Stimulated activated CD8-positive, alpha-beta memory T cell treated with anti-CD3 and anti-CD28 coated beads, Interleukin-4, amount 100 ng/mL, for 48 hours (primary cell): ENCODE results near the gene SLC66A1.
A peak's percentile ranks its signal among the peaks of the same experiment; 100 is the strongest.

ENCODE experiments used
- DNase-seq: peaks from one replicate; pipeline ENCODE4 v3.0.0-alpha.2; 2020

The SLC66A1 gene

DNA sequence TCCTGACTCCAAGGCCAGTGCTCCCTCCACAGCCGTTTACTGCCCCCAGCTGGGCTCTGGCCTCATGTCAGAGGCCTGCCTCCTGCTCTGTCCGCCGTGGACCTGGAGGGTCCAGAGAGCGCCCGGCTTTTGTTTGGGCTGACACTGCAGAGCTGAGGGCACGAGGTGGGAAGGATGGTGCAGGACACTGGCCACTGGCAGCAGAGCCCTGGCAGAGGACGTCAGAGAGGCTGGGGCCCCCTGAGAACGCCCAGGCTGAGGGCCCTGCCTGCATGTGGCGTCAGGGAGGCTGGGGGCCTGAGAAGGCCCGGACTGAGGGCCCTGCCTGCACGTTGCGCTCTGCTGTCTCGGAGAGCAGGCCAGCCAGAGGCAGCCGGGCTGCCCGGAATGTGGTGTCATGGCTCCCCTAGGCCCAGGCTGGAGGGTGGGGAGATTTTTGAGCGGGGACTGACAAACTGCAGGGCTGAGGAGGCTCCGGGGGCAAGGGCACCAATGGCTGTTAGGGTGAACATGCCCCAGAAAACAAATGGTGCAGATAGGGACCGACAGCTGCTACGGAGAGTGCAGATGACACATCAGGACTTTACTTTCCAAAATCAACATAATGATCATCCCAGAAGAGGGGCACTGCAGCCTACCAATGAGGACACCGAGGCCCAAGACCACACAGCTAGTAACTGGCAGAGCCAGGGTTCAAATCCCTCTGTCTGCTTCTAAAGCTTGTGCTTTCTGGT, 31.7 kb downstream of the SLC66A1 start:
- no peak for DNase-seq

DNA sequence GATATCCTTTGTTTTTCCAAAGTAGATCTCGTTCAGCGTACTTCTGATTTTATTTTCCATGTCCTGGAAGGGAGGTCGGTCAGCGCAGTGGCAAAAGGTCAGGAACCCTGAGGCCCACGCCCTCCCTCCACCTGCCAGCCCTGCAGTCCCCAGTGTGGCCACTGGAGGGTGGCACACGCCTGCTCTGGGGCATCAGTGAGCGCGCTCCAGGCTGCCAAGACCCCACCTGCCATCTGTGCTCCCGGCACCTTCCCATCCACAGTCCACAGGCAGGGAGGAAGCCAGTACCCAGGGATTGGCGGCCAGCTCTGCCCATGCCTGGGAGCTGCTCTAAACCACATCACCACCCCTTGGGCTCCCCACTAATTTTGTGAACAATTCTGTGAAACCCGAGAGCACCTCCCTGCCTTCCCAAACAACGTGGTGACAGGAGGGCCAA, 32.3 kb downstream of the SLC66A1 start:
- peak; percentile 73 for DNase-seq

DNA sequence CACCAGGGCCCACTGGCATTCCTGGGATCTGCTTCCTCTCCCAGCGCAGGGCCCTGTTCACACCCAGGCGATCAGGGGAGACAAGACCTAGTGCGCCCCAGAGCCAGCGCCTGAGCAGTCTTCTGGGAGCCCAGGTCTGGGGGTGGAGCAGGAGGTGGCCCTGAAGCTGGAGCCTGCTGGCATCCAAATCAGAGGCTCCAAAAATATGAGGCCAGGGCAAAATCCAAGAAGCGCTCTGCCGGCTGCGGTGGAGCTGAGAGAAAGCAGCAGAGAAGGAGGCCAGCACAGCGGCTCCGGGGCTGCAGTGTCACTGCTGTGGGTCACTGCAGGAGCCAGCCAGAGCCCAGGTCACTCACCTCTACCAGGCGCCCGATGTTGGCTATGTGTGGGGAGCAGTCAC, 32.7 kb downstream of the SLC66A1 start:
- no peak for DNase-seq

DNA sequence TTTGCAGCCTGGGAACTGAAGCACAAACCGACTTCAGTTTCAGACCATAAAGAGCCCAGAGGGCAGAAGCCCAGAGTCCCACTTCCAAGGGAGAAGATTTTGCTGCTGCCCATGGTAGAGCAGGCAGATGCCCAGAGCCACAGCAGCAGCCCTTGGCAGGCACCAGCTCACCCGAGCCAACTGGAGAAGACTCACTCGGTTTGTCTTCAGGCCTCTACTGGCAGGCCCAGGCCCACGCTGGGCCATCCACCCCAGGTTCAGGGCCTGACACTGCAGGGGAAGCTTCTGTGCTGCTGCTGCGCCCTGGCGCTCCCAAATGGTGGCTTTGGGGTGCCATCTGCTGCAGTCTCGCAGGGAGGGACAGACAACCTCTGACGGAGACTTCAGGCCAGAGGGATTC, 33.3 kb downstream of the SLC66A1 start:
- DNase-seq = no peak

DNA sequence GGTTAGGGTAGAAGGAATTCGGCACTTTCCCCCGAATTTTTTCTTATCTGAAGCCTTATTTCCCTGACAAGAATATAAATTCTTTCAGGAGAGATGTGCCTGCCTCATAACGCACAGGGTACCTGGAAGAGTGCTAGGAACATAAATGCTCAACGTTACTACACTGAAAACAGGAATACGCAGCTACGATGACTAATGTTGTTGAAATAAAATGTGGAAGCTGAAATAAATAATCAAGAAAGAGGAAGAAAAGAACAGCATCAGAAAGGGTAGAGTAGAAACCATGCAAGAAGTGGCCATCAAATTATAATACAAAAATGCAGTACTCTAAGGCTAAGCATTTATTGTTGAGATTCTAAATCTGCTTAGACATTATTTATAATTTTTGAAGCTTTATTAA, 33.9 kb downstream of the SLC66A1 start:
- DNase-seq = no peak

DNA sequence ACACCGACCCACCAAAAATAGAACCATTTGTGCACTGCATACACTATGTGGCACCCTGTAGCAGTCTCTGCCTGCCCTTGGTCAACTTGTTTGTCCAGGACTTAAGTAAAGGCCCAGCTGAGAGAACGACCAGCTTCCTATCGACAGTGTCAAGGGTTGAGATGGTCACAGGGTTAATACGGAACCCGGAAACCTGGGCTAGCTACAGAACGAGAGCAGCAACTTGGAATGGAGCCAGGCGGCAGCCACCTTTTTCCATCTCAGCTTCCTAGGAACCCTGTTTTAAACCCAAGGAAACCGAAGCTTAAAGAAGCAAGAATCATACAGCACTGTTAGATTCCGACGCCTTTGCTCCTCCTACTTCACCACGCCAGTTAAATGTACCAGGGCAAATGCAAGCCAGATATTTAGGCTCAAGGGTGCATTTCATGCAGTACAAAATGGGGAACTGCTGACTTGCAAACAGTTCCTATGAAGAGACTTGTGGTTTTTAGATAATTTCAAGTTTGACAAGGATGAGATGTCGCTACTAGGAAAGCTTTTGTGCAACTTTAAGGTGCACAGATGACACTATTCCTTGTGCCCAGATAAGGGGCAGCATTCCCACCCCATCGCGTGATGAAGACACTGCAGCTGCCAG, 35.5 kb downstream of the SLC66A1 start:
- DNase-seq = no peak

DNA sequence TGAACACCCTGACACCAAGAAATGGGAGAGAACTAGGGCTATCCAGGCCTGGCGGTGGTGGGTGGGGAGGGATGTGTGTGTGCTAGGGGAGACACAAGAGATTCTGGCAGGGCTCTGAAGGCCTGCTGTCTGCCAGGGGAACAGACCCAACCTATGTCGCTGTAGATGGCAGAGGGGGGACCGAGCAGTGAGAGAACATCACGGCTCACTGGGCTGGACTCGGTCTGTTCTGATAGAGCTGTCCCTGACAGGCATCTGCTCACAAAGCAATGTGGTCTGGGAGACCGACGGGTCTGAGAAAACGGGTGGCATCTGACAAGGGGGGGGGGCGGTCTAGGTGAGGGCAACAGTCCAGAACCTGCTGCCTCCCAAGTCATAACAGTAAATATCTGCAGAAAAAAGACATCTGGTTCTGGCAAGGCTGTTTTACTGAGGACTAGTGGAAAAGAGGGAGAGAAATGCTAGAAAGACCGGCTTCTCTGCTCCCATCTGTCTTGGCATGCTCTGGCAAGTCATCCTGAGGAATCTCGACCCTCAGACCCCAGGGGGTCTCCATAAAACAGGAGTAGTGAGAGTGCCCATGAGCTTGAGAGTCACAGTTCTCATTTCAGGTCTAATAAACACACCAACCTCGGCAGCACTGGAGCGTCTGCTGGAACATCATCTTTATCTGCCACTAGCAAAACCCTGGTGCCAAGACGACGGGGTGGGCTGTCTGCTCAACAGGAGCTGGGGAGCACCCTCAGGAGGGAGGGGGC, 36.5 kb downstream of the SLC66A1 start:
- no peak for DNase-seq

DNA sequence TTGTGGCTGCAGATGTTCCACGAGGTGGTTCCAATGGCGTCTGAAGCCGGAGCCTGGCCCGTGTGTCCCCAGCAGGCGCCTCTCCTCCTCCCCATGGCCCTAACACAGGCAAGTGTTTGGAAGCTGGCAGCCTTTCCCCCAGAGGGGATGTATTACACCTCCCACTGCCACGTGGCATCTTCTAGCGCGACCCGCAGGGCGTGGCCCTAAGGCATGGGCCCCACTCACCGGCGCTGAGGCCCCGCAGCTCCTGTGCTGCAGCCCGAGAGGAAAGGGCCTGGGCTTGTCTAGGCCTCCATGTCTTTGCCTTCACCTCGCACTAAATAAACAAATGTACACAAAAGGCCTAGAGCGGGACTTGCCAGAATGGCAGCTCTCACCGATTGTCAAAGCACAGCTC, 37.9 kb downstream of the SLC66A1 start:
- DNase-seq = no peak

DNA sequence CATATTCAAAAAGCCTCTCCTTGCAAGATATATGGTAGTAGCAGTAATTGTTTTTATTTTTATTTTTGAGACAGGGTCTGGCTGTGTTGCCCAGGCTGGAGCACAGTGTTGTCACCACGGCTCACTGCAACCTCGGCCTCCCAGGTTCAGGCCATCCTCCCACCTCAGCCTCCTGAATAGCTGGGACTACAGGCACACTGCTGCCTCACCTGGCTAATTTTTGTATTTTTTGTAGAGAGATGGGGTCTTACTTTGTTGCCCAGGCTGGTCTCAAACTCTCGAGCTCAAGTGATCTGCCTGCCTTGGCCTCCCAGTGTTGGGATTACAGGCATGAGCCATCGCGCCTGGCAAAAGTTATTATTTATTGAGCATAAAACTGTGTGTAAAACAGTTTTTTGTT, 38.4 kb downstream of the SLC66A1 start:
- DNase-seq = no peak

DNA sequence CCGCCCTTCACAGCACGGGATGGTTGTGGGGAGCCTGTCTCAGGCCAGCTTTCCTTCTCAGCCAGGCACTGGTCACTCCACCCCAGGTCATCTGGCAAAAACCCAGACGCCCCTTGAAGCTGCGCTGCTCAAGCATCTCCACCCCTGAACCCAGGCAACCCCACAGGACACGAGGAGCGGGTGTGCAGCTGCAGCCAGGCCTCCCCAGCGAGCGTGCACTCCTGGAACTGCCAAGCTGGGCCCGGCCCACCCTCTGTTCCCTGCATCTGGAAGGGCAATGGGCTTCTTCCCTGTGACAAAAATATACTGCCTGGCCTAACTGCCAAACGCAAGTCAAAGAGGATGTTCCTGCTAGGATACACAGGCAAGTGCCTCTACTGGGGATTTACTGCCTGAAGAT, 39.7 kb downstream of the SLC66A1 start:
- DNase-seq = no peak

DNA sequence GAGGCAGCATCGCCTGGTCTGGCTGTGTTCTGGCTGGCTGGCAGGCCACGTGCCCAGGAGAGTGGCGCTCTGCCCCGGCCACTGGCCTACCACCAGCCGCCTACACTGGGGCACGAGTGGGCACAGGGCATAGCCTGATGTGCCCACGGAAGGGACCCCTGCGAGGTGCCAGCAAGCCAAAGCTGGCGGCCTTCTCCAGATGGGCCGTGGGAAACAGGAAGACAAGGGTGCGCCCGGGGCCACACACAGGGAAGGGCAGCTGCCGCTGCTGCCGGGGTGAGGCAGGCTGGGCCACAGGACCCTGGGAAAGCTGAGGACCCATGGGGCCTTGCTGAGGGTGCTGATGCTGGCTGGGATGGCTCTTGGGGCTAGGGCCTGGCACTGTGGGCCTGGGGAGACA, 40.7 kb downstream of the SLC66A1 start:
- no peak for DNase-seq

DNA sequence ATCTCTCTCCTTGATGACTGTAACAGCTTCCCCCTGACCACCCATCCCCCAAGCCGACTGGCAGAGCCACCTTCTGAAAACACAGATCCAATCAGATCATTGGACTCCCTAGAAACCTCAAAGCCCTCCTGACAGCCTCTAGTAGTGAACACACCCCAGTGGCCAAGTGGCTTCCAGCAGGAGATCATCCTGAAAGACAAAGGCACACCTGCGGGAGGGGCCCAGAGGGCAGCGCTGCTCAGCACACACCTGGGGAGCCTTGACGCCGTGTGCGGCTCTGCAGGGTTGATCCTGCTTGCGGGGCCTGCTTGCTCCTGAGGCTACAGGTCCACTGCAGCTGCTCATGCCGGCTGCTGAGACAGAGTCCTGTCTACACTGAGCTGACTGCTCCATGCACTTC, 41.5 kb downstream of the SLC66A1 start:
- DNase-seq = no peak

DNA sequence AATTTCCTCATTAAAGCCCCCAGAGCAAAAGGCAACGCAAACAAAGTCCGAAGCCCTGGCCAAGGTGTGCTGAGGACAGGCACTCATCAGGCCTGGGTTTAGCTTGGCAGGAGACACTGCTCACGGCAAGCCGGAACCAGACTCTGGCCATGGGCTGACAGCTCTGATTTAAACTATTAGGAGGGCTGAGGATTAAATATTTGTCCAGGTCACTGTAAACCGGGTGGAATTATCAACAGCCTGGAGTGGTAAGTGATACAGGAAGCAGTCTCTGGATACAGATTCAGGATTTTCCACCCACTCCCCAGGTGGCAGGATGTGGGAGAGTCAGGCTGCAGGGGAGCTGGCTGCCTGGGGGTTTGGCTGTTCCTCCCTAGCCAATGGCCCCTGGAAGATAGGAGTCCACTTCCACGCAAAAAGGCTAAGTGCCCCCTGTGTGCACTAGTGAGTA, 42.4 kb downstream of the SLC66A1 start:
- DNase-seq = no peak

DNA sequence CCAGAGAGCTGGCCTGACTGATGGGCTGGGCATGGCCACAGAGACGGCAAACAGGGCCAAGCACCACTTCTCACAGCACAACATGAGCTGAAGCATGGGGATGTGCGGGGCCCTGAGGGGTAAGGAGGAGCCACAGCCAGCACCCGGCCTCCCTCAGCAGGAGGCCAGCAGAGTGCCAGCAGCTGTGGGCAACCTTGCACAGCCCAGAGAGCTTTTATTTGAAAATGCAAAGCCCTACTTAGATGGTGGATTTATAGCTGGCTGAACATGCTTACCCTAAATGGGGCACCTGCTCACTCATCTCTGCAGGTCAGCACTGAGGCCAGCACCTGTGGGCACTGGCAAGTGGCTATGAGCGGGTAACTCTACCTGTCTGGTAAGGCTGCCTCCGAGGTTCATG, 44.1 kb downstream of the SLC66A1 start:
- DNase-seq = no peak

DNA sequence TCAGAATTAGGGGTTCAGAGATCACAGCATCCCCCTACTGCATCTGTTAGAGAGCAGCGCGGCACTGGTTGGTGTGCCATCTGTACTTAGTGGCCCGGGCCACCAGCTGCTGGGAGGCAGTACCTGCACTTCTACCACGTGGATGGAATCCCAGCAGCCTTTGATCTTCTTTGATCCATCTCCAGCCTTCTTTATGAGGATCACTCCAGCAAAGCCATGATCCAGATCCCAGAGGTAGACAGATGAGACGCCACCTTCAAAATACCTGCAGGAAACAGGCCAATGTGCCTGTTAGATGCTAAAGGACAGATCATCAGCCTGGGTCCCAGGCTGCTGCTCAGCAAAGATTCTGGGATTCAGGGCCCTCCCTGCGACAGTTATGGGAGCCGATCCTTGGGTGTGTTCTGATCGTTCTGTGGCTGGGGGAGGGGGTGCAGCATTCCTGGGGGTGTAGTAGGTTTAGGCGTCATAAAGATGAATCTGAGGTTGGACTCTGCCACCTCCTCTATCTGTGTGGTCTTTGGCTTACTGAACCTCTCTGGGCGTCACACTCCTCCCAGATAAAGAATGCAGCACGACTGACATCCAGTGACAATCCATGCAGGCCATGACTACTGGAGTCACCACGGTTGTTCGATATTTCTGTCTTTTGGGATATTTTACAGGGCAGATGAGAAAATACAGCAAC, 45.3 kb downstream of the SLC66A1 start:
- no peak for DNase-seq

DNA sequence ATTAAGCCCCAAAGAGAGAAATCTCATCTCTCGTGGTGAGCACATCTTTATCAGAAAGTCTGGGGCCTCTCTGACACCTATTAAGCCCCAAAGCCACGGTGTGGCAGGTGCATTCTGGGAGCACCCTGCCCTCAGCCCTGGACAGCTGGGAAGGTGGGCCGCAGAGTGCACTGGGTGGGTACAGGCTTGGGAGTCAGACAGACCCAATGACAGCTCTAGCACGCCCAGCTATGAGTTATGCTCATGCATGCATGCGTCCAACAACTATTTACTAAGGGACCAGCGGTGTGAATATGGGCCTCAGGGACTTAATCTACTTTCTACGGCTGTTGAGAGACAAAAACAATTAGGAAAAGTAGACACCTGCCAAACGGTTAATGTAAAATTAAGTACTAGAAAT, 46.6 kb downstream of the SLC66A1 start:
- DNase-seq = no peak

DNA sequence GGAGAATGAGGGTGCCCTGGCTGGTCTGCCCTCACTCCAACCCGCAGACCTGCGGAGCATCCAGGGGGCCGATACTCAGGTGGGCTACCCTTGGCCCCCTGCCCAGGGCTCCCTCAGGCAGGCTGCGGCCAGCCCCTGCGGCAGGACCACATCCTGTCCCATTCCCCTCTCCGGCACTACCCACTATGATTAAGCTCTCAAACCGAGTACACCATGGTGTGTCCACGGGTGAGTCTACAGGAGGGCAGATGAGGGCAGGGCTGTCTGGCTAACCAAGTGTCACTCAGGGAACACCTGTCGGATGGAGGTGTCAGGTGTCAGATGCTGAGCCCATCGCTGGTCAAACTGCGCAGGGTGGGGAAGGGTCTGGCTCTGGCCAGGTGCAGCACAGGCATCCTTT, 47.2 kb downstream of the SLC66A1 start:
- no peak for DNase-seq

DNA sequence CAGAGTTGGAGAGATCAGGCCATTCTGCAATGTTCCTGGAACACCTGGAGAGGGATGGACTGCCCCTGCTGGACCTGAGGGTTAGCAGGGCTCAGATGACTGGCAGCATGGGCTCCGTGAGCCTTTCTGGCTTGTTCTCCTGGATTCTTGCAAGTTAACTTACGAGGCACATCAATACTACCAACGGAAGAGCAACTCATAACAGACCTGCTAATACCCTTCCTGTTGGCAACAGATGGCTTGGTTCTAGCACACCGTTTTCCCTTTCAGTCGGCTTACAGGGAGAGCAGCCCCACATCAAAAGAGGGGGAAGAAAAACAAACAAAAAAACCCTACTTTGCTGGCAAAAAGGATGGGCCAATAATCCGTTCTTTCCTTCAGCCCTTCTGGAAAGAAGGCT, 47.9 kb downstream of the SLC66A1 start:
- no peak for DNase-seq

DNA sequence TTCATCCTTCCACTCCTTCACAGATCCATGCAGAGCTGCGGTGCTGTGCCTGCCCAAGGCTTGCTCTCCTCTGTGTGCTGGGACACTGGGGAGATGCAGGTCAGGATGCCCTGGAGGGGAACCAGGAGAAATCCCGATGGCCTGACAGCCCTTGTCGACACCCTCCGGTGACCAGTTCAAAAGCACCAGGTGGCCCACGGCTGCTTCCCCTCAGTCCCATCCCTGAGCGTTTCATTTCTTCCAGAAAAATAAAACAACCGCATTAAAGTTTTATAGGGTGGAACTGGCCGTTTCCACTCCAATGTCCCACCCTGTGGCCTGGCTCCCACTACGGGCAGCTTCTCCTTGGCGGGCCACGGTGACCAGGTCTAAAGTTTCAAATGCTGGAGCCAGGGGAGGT, 48.3 kb downstream of the SLC66A1 start:
- DNase-seq = no peak

DNA sequence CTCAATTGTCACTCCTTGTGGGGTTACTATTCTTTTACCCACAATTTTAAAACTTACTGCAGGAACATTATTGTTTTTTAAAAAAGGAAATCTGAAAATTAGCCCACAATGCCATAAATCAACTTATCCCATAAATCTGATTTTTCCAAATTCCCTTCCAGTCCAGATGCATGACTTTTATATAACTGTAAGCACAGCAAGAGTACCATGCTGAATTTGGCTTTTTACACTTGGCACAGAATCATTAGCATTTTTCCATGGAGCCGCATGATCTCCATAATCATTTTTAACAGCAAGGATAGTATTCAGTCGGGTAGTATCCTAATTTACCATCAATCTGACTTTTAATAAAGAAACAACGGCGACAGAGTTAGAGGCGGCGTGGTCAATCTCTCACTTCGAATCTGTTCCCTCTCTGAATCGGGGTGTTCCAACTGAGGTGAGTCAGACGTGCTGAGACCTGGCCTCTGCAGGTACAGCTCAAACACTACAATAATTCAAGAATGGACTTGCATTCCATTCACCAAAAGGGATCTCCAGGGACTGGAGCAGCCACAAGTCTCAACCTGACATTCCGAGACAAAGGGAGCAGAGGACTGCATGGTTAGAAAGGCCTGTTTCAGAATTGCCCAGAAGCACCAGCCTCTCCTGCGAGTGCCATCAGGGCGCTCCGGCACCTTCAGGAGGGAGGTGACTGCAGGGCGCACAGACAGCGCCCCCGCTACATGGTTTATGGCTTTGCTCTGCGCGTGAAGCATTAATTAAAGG, 48.9 kb downstream of the SLC66A1 start:
- DNase-seq = no peak

DNA sequence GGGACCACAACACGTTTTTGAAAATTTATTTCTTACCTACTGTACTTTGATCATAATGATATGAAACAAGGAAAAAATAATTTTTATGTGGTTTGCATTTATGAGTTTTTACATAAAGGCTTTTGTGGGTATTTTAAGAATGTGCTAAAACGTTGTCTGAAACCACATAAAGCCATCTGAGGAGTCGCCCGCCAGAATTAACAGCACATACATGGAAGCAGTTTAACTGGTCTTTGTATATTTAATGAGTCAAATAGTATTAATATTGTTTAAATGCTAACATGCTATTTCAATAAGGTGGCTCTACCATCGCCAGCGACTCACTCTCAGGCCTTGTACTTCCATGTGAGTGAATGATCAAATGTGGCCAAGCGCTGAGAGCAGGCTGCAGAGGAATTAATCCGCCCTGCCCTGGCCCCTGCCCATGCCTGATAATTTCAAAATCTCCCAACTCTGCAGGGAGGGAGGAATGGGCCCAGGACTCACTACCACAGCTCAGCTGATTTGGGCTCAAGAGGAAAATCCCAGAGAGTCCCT, 49.6 kb downstream of the SLC66A1 start:
- DNase-seq = no peak

DNA sequence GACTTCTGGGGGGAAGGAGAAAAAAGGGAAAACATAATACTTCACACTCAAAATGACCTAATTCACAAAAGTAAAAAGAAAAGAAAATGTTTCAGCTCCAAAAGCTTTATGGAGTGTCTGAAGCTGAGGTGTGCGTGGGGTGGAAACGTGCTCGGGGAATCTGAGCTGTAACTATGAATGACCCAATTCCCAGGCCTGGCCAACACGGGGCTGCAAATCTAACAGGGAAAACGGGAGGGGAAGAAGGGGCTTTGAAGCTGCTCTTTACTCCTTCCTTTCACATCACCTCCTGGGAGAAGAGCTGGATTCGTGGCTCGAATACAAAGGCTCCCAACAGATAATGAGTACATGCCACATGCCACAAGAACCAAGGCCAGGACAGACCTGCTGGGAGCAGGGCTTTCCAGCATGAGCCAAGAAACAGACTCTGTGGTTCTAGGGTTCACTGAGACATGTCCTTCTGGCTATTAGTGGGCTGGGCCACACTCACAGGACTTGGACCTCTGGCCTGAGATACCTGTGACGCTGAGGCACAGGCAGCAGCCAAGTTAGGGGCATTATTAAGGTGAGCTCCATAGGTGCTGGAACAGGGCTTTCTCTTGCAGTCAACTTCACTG, 51.5 kb downstream of the SLC66A1 start:
- DNase-seq = no peak
